NCI-H146 (cell line): ENCODE results near the gene PRKCE.
"Not testable (repeated sequence)": the region's sequence is repeated elsewhere in the genome, so short reads cannot be mapped to it uniquely, and the experiment has no call there.

ENCODE experiments used
- DNase-seq: peaks from one replicate; lab custom pipeline; 2025; lab: John Stamatoyannopoulos, UW

PRKCE gene

DNA sequence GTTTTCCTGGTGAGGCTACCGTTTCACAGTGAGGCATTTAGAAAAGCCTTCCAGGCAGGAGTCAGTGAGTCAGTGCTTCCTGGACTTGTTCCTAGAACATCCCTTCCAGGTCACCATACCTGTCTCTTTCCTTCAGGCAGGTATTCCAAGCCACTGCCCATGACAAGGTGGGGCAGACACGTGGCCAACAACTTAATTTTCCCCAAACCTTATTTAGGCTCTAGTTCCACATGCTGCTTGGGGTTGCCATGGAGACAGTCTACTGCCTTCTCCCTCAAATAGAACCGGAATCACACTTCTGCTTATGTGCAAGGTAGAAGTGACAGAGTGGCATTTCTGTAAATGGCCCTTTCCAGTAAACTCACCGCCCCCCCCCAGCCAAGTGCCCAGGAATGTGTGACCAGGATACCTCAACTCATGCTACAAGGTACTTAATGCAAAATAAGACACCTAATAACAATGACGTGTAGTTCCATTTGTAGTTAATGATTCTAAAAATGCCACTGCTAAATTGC is 258.3 kb downstream of the PRKCE start:
- peak; percentile 42 for DNase-seq

DNA sequence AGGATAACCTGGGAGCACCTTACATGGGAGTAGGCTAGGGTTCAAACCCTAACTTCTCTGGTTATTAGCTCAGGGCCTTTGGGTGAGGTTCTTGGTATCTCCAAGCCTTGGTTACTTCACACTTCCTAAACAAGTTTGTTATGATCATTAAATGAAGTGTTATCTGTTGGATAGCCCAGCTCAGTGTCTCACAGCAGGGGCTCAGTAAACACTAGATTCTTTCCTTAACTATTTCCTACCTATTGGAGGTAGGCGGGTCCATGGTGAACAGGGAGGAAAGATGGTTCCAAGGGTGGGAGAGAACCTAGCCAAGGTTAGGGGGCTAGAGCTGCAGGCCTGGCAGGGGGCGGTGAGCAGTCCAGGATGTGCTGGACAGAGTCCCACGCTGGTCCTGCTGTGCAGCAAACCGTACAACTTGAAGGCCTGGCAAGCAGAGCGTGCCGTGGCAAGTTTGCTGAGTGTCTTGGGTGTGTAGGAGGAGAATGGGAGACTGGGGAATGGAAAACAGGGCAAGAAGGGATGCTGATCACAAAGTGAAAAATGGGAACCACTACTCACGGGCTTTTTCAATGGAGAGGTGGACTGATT is 259.1 kb downstream of the PRKCE start:
- peak; percentile 61 for DNase-seq

DNA sequence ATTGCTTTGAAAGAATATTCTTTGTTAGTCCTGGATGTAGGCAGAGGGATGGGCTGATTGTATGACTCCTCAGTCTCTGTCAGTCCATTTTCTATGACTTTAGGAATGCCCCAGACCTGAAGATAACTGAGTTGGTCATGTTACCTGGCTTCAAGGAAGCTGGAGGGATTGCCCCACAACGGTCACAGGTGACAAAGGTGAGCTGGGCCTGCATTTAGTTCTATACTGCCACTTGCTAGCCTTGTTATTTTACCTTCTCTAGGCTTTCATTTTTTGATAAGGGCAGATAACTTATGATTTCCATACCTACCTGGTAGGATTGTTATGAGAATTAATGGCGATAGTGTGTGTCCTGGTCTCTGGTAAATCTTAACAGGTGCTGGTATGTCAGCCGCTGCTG is 260.1 kb downstream of the PRKCE start:
- DNase-seq, result no peak

DNA sequence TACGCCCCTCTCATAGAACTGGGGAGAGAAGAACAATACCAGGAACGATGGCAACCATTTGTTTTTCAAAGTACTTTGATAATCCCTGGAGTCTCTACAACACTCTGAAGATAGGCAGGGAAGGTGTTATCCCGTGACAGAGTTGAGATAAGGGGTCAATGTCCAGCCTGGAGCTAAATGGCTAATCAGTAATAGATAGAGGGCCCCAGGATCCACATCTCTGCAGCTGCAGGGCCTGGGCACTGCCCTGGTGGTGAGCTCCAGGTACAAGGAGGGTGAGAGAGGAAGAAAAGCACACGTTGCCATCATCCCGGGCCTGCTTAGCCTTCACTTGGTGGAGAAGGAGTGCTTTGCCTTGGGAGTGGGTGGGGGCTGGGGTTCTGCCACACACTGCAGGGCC is 260.6 kb downstream of the PRKCE start:
- DNase-seq, result no peak

DNA sequence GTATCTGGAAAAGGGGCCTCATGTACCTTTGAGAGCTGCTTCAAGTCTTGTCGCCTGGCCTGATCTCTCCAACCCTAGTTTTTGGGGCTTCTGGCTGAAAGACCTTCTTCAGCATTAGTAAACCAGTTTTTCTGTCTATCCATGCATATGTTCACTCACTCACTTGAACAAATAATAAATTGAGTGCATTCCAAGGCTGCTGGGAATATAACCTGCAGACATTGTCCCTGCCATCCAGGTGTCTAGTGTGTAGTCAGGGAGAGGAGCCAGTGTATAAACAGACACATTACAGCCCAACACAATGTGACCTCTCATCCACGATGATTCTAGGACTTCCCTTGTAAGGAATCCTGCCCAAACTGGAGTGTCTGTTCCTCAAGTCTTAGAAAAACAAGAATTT is 262.1 kb downstream of the PRKCE start:
- DNase-seq, result peak; percentile 15

DNA sequence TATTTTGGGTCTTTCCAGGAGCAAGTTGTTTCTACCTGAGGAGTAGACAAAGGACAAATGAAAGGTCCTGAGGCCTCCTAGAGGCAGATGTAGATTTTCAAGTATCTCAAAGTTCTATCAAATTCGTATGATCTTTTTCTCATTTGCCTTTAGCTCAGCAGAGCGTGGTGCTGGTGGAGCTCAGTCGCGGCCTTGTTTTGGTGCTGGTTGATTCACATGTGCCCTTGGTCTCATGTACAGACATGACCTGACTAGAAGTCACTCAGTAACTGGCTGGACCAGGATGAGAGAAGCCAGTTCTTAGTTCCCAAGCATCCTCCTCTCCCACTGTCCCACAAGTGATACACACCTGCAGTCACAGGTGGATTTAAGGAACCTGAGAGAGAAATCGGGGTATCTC is 264.0 kb downstream of the PRKCE start:
- no peak for DNase-seq

DNA sequence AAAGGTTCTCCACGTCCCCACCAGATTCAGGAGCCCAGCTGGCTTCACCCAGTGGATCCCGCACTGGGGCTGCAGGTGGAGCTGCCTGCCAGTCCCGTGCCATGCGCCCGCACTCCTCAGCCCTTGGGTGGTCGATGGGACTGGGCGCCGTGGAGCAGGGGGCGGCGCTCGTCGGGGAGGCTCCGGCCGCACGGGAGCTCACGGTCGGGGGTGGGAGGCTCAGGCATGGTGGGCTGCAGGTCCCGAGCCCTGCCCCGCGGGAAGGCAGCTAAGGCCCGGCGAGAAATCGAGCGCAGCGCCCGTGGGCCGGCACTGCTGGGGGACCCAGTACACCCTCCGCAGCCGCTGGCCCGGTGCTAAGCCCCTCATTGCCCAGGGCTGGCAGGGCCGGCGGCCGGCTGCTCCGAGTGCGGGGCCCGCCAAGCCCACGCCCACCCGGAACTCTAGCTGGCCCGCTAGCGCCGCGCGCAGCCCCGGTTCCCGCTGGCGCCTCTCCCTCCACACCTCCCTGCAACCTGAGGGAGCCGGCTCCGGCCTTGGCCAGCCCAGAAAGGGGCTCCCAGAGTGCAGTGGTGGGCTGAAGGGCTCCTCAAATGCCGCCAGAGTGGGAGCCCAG is 266.2 kb downstream of the PRKCE start:
- not testable (repeated sequence) for DNase-seq

DNA sequence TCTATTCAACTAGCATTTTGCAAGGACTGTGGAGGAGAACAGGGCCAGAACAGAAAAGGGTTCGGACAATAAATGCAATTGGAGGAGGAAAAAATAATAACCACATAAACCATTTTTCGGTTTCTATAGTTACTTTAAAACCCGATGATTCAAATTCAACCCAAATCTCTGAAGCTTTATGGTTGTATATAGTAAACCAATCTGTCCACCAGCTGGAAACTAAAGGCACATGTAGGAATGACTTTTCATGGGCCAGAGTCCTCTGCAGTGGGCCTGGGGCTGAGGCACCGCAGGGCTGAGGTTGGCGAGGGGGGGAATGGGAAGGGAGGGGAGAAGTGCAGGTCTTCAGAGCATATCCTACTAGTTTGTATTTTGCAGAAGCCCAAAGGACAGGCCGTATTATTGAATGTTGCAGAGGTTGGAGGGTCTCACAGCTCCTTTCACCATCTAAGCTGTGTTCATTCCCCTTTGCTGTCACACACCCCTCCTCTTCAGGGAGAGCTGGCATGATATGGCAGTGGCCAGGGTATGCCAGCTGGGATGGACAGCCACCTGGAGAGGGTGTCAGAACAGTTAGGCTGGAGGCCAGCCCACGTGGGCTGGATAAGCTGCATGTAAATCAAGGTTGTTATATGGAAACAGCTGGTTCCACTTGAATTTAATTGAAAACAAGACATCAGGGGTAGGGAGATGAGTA is 267.1 kb downstream of the PRKCE start:
- DNase-seq, result peak; percentile 74

DNA sequence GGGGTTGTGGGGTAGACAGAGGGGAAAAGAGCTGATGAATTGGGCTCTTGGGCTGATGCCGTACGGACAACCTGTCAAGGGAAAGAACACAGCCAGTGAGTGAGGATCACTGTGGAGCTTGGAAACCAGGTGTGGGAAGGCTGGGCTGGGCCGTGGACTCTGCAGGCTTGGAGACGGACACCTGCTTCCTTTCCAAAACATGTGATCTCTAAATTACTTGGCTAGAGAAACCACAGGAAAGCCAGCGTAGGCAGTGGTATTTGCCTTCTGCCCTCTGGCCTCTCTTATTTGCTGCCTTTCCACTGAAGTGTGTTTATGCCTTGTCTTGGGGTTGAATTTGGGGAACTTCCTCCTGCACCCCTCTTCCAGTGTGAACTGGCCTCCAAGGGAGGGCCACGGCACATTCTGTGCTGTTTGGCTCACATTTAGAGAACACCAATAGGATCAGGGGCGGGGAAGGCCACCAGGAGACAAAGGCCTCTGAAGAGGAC is 267.7 kb downstream of the PRKCE start:
- peak; percentile 79 for DNase-seq

DNA sequence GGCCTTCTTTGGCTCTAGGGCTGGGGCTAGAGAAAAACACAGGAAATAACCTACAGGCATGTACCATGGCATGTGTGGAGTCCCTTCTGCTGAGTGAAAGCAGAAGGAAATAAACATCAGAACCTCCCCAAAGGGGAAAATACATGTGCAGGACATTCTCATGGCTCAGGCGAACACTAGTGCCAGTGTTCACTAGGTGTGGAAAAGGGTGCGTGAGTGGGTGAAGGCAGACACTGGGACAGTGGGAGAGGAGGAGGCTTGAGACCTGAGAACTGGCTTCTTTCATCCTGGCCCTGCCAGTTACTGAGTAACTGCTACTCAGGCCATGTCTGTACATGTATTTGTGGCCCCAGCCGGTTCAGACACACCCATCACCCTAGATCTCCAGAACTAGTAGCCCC is 268.2 kb downstream of the PRKCE start:
- no peak for DNase-seq

DNA sequence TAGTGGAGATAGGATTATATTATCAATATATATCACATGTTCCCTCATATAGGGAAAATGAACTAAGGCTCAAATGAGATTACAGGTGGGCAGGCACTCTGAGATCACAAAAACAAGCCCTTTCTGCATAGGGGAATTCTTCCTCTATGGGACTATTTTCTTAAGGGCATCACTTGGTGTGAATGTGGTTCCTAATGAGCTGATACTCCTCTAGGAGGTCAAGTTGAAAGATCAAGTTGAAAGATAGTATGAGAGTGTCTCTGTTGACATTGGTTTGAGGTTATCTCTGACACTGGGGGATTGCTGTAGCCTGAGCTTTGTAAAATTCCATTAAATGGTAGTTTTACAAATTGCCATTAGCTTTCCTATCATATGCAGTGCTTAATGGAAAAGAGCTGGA is 270.4 kb downstream of the PRKCE start:
- DNase-seq, result no peak

DNA sequence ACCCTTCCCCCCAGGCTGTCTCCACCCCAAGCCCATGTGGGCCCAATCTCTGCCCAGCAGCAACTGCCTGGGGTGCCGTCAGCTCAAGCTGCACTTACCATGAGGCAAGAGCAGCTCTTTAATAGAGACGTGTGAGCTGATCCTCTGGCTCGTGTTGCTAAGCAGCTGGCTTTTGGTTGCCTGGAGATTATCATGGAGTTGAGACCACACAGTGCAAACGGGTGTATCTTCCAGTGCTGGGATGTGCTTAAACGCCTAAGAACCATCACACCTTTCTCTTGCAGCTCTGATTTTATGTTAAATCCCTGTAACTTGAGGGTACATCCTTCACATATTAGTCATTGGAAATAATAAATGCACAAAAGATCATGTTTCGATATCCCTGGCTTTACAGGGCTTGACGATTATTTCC is 271.1 kb downstream of the PRKCE start:
- peak; percentile 95 for DNase-seq

DNA sequence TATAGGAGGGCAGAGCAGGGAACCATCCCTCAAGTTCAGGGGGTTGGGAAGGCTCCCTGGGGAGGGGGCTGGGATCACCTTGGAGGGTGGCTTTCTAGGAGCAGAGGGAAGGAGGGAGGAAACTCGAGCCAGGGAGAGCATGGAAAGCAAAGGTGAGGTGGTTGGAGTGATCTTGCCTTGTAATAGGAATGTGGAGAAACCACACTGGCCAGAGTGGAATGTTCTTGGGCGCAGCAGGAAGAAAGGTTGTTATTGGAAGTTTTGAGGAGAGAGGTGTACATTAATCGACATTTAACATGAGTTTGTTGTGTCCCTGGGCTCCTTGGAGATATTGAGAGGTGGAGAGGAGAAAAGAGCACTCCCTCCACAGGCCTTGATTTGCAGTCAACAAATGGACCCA is 272.2 kb downstream of the PRKCE start:
- DNase-seq, result no peak

DNA sequence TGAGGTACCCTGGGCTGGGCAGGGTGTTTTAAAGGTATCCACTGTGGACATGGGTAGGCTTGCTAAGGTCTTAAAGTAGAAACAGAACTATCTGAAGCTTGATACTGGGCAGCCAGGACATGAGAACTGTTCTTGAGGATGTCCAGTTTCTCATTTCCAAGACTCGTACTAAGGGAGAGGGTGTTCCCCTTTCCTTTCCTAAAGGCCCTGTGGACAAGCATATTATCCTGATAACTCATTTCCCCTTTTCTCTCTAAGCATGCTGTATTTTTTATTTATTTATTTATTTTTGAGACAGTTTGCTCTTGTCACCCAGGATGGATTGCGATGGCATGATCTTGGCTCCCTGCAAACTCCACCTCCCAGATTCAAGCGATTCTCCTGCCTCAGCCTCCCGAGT is 273.6 kb downstream of the PRKCE start:
- no peak for DNase-seq

DNA sequence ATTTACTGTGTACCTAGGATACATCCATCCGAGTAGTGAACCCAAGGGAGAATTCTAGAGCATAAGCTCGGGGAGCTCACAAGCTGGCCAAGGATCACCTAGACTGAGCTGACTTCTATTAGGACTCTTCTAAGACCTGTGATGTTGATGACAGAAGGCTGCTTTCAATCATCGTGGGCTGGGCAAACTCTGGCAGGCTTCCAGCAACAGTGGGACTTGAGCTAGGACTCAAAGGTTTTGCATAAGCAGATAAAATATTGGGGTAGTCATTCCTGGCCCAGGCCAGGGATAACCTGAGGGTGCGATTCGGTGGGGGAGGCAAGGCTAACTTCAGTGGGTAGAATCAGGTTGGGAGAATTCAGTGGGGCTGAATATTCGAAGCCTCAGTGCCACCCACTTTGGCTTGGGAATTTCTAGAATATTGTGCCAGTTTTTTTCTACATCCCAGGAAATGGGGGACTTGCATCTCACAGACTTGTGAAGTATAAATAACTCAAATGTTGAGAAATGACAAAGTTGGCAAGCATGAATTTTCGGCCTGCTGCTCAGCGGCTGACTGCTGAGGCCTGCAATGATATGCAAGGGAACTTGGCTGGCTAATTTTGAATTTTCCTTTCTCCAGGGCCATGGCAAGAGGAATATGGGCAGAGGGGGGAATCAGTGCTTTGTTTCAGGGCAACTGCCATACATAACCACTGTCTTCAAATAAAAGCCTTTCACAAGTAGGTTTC is 274.3 kb downstream of the PRKCE start:
- DNase-seq, result no peak

DNA sequence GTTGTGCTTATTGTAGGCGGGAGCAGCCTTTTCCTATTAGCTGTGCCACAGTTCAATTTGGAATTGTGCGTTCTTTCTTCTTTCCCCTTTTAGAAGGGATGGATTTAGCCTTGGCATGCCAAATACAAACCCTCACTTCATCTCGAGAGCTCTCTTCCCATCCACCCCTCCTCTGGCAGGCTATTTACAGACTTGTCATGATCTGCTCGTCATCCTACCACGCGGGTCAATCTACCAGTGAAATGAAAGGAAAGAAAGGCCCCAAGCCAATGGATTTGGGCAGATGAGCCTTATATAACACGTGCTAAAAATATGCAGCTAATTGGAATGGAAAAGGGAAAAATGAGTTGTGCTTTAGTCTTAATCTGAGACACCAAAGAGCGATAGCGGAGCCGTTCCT is 277.5 kb downstream of the PRKCE start:
- DNase-seq, result no peak

DNA sequence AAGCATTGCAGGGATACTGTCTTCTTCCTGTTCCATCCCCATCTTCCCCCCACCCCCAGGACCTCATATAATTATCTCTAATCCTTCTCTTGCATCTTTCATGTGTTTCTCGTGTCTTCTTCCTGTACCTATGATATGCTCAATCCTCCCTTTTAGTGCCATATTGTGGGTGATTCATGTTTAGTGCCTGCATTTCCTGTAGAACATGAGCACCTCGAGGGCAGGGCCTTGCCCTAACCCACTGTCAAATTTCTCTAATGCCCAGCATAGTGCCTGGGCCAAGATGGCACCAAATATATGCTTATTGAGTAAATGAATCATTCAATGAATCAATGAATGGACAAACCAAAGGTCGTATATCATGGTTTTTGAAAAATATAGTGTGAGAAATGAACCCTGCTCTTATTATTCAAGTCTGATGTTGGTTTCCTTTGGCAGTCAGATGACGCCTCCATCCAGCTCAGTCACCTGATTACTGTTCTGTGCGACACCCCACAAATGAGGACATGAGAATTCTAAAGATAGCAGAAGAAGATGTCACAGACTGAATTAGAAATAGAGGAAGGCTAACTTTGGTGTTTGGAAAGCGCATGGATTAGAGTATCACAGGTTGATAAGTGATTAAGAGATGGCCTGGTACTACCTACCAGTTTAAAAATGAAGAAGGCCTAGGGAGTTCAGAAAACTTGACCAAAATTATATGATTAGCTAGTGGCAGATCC is 278.4 kb downstream of the PRKCE start:
- DNase-seq, result no peak

DNA sequence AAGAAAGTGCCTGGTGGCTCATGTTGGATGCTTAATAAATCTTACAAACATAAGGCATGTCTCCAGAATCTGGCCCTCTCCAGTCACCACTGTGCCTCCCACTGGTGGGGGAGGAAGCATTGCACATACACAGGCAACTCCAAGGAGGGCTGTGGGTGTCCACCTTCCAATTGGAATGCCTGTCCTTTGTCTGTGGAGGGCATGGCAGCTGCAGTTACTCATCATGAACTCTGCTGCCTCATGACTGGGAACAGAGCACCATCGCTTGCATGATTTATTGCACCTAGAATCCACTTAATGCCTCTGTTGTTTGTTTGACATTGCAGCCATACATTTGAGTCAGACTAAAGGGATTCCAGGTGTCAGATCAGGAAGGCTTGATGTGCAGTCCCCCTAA is 278.9 kb downstream of the PRKCE start:
- peak; percentile 76 for DNase-seq

DNA sequence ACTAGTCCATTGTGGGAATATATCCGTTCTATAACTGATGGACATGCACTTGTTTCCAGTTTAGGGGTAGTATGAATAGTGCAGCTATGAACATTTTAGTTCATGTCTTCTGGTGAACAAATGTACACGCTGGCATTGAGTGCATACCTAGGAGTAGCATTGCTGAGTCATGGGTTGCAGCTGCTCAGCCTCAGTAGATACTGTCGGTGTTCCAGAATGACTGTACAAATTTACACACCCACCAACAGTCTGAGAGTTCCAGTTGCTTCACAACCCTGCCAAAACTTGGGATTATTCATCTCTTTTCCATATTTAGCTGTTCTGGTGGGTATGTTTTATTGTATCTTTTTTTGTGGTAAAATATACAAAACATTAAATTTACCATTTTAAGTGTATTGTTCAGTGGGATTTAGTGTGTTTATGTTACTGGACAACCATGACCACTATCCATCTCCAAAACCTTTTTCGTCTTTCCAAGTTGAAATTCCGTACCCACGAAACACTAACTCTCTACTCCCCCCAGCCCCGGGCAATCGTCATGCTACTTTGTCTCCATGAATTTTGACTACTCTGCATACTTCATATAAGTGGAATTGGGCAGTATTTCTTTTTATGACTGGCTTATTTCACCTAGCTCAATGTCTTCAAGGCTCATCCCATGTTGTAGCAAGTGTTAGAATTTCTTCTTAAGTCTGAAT is 281.0 kb downstream of the PRKCE start:
- DNase-seq, result no peak

DNA sequence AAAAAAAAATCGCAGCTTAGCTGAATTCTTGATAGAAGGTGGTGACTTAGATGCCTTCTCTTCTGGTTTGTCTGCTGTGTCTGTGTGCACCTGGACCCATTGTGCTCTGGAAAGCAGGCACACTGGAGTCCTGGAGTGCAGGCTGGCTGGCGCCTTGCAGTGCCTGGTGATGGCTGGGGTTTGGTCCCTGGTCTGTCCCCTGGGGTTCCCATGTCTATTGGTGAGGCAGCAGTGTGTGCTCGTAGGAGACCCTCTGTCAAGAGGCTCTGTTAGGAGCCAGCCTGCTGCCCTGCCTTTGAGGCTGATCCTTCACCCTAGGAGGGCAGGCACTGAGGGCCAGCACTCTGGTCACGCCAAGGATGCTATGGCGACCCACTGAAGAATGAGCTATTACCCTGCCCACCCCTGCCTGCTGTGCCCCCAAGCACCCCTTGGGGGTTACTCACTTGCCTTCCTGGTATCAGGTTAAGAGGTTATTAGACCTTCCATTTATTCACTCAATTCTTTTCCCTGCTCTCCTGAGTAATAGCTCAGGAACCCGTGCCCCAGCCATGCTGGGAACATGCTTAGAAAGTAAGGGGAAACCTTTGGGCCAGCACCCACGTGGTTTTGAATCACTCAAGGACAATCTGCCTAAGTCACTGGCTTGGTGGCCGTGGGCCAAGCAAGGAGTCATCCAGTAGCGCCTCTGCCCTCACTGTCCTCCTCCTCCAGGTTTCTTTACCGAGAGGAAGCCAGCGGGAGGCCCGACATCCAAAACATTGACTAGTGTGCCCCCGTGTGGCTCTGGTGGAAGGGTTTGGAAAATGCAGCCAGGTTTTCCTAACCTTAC is 284.5 kb downstream of the PRKCE start:
- peak; percentile 88 for DNase-seq
